ENCODE results near the gene MSRB2.
"Not testable (repeated sequence)": the region's sequence is repeated elsewhere in the genome, so short reads cannot be mapped to it uniquely, and the experiment has no call there.

Gene MSRB2

GRCh38 chr10:23095404-23095965 lies at the start of gene MSRB2:
Gene MSRB2 (plus strand): TSS chr10:23095579. CDS start chr10:23095609, 30 bp downstream.
- DNase-seq = peak; percentile 84 to 85

- DNase-seq = no peak
Measured at GRCh38 chr10:23046027-23046426, 49.4 kb upstream of the MSRB2 start.

GRCh38 chr10:23047201-23048050 lies 48.0 kb upstream of the MSRB2 start:
- DNase-seq = no peak

- no peak for DNase-seq
Measured at GRCh38 chr10:23048191-23048590, 47.2 kb upstream of the MSRB2 start.

- no peak for DNase-seq
Measured at GRCh38 chr10:23051278-23051677, 44.1 kb upstream of the MSRB2 start.

- no peak for DNase-seq
Measured at GRCh38 chr10:23051855-23052331, 43.5 kb upstream of the MSRB2 start.

- DNase-seq = no peak
Measured at GRCh38 chr10:23053036-23053435, 42.3 kb upstream of the MSRB2 start.

- no peak for DNase-seq
Measured at GRCh38 chr10:23055424-23056185, 39.8 kb upstream of the MSRB2 start.

GRCh38 chr10:23056186-23056579 lies 39.2 kb upstream of the MSRB2 start:
- no peak for DNase-seq

GRCh38 chr10:23058366-23058765 lies 37.0 kb upstream of the MSRB2 start:
- DNase-seq = no peak

- no peak for DNase-seq
Measured at GRCh38 chr10:23060918-23061317, 34.5 kb upstream of the MSRB2 start.

GRCh38 chr10:23063045-23063972 lies 32.1 kb upstream of the MSRB2 start:
- no peak for DNase-seq

GRCh38 chr10:23063973-23064812 lies 31.2 kb upstream of the MSRB2 start:
- no peak for DNase-seq

- not testable (repeated sequence) for DNase-seq
Measured at GRCh38 chr10:23064813-23065114, 30.6 kb upstream of the MSRB2 start.

- no peak for DNase-seq
Measured at GRCh38 chr10:23065181-23065948, 30.0 kb upstream of the MSRB2 start.

GRCh38 chr10:23067337-23067736 lies 28.0 kb upstream of the MSRB2 start:
- no peak for DNase-seq

GRCh38 chr10:23067939-23068775 lies 27.2 kb upstream of the MSRB2 start:
- DNase-seq = peak; percentile 53 to 61

GRCh38 chr10:23069019-23069815 lies 26.2 kb upstream of the MSRB2 start:
- DNase-seq = no peak

Measured in CD4-positive, alpha-beta T cell treated with Interleukin-4 for 1 hour (primary cell).